Measurements from ENCODE around the gene SMYD3. TPM values are rescaled to one million over a fixed set of nuclear protein-coding genes. Genes with fewer than 3 reads are reported as not detected.

Gene SMYD3
- total RNA-seq, 1 experiment from 2014 or later: 29.6 TPM

GRCh38 chr1:246309247-246309884 lies 197.7 kb downstream of the SMYD3 start:
- no TSS peak for BruUV-seq (replicated peaks)
- H3K4me2 ChIP-seq: no peak overlapping the region
- H3K9me2 ChIP-seq (ENCODE audit: insufficient read depth): no peaks in the 10 kb centered on the region
- H3K4me3 ChIP-seq: no peak overlapping the region
- TF ChIP-seq EZH2 (IDR thresholded peaks at IDR 0.05; ENCODE audit: low read depth) (no peak), CTCF (conservative IDR thresholded peaks at IDR 0.05) (no peak)
- no peaks in the 10 kb centered on the region for H3K27me3 ChIP-seq (ENCODE audit: insufficient read depth, low read depth)
- no peak for DNase-seq
- ChIA-PET POLR2A (ENCODE audit: unreplicated experiment) (interaction anchor here (0.6 kb wide), 1 partner anchor 19 kb away, joined by 3 read pairs; no protein-coding TSS in a partner anchor), CTCF (no interaction called here)
- no peak overlapping the region for H3K27ac ChIP-seq
- intact Hi-C loops (cut with micrococcal nuclease; ENCODE audit: unreplicated experiment): no loop called here
- no peaks in the 10 kb centered on the region for H3K79me2 ChIP-seq (ENCODE audit: low read depth)
- H2AFZ ChIP-seq: no peak overlapping the region
- H3K36me3 ChIP-seq (ENCODE audit: low read depth): no peaks in the 10 kb centered on the region
- no peaks in the 10 kb centered on the region for H3F3A ChIP-seq (ENCODE audit: insufficient read depth, low read depth)
- H3K9me3 ChIP-seq (ENCODE audit: insufficient read depth, low read depth): no peaks in the 10 kb centered on the region
- no peaks in the 10 kb centered on the region for H4K20me1 ChIP-seq (ENCODE audit: insufficient read depth)
- no peaks in the 10 kb centered on the region; the same call in 1 of the 2 replicates for H3K4me1 ChIP-seq (replicated peaks; ENCODE audit: insufficient read depth)

GRCh38 chr1:246308533-246309075 lies 198.5 kb downstream of the SMYD3 start:
- Histone ChIP-seq H3K79me2 (ENCODE audit: low read depth) (no peaks in the 10 kb centered on the region), H3K27me3 (ENCODE audit: insufficient read depth, low read depth) (no peaks in the 10 kb centered on the region), H4K20me1 (ENCODE audit: insufficient read depth) (no peaks in the 10 kb centered on the region), H2AFZ (no peak overlapping the region), H3K9me3 (ENCODE audit: insufficient read depth, low read depth) (no peaks in the 10 kb centered on the region), H3F3A (ENCODE audit: insufficient read depth, low read depth) (no peaks in the 10 kb centered on the region), H3K27ac (no peak overlapping the region), H3K4me3 (no peak overlapping the region), H3K36me3 (ENCODE audit: low read depth) (no peaks in the 10 kb centered on the region), H3K9me2 (ENCODE audit: insufficient read depth) (no peaks in the 10 kb centered on the region), H3K4me2 (no peak overlapping the region), H3K4me1 (replicated peaks; ENCODE audit: insufficient read depth) (no peaks in the 10 kb centered on the region; the same call in 1 of the 2 replicates)
- TF ChIP-seq CTCF (conservative IDR thresholded peaks at IDR 0.05) (no peak), EZH2 (IDR thresholded peaks at IDR 0.05; ENCODE audit: low read depth) (no peak)
- POLR2A ChIA-PET (ENCODE audit: unreplicated experiment): no interaction called here
- no peak for DNase-seq
- CTCF ChIA-PET: no interaction called here
- intact Hi-C loops (cut with micrococcal nuclease; ENCODE audit: unreplicated experiment): no loop called here
- no TSS peak for BruUV-seq (replicated peaks)

- Histone ChIP-seq H3K9me3 (ENCODE audit: insufficient read depth, low read depth) (no peaks in the 10 kb centered on the region), H4K20me1 (ENCODE audit: insufficient read depth) (no peaks in the 10 kb centered on the region), H3K4me2 (no peak overlapping the region), H3K79me2 (ENCODE audit: low read depth) (no peaks in the 10 kb centered on the region), H3K27me3 (ENCODE audit: insufficient read depth, low read depth) (no peaks in the 10 kb centered on the region), H3K27ac (peak overlapping the region; percentile 21; the same call in 1 of the 2 replicates), H3K9me2 (ENCODE audit: insufficient read depth) (no peaks in the 10 kb centered on the region), H3F3A (ENCODE audit: insufficient read depth, low read depth) (no peaks in the 10 kb centered on the region), H2AFZ (no peak overlapping the region), H3K36me3 (ENCODE audit: low read depth) (no peaks in the 10 kb centered on the region), H3K4me1 (replicated peaks; ENCODE audit: insufficient read depth) (no peaks in the 10 kb centered on the region; the same call in 1 of the 2 replicates), H3K4me3 (no peak overlapping the region)
- intact Hi-C loops (cut with micrococcal nuclease; ENCODE audit: unreplicated experiment): no loop called here
- no TSS peak for BruUV-seq (replicated peaks)
- ChIA-PET CTCF (no interaction called here), POLR2A (ENCODE audit: unreplicated experiment) (interaction anchor here (0.7 kb wide), 1 partner anchor 203 kb away, joined by 5 read pairs; no protein-coding TSS in a partner anchor)
- DNase-seq: peak in 1 of 2 experiments; percentile 2
- TF ChIP-seq EZH2 (IDR thresholded peaks at IDR 0.05; ENCODE audit: low read depth) (no peak), CTCF (conservative IDR thresholded peaks at IDR 0.05) (no peak)
Observed at GRCh38 chr1:246306415-246307037, 200.6 kb downstream of the SMYD3 start.
